Stimulated activated CD4-positive, alpha-beta T cell treated with anti-CD3 and anti-CD28 coated beads, Interleukin-1b, Interleukin-23, amount 100 ng/mL, for 48 hours (primary cell): ENCODE measurements around the gene RGS17.
A peak's percentile ranks its signal among the peaks of the same experiment; 100 is the strongest.
"Not testable (repeated sequence)": the region's sequence is repeated elsewhere in the genome, so short reads cannot be mapped to it uniquely, and the experiment has no call there.

ENCODE experiments used
- DNase-seq: peaks from one replicate; pipeline ENCODE4 v3.0.0-alpha.2; 2020

RGS17 gene

DNA sequence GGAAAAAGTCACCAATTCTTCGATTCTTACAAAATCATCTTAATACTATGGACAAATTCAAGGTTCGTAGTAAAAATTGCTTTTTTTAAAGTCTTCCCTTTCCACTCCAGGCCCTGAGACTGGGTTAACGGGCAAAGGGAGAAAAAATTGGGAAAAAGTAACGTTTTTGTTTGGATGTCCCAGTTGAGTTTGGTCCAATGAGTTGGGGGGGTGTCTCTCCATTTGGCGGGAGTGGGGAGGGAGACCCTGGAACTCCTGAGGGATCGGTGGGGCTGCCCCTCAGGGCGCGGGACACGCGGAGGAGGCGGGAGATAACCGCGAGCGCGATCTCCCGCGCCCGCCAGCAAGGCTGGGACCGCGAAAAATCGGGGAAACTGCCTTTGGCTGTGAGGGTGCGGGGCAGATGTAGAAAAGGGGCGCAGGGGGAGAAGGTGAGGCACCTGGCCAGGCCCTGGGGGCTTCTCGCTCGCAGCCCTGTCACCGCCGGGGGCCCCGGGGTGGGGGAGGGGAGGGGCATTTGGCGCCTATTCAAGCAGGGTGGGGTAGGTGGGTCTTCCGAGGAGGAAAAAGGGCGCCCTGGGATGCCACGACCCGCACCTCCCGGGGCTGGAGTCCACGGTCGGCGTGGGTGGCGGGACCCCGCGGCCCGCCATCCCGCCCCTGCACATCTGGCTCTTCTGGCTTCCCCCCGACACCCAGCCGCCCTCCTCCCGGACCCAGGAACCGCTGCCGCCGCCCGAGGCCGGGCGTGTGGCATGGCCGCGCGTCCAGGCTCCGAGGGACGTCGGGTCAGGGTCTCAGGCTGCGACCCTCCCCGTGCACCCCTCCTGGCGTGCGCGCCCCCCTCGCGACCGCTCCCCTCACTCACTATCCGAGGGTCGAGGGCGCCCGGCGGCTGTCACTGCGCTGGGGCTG lies 148.8 kb downstream of the RGS17 start:
- peak; percentile 32 for DNase-seq

DNA sequence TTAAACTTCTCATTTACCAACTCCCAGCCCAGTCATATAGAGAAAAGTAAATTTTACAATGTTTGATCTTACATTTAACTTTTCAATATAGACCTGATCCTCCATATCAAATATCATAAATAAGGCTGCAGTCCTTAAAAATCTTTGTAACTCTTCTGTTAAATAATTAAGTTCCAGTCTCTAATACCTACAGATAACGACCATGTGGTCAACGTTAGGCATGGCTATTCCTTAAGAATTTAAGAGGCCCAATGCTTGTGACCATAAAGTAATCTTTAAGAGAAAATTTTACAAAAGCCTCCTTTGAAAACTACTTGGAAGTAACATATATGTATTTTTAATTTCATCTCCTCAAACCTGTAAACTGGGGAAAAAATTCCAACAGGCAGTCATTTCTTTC lies 149.9 kb downstream of the RGS17 start:
- DNase-seq, result no peak

DNA sequence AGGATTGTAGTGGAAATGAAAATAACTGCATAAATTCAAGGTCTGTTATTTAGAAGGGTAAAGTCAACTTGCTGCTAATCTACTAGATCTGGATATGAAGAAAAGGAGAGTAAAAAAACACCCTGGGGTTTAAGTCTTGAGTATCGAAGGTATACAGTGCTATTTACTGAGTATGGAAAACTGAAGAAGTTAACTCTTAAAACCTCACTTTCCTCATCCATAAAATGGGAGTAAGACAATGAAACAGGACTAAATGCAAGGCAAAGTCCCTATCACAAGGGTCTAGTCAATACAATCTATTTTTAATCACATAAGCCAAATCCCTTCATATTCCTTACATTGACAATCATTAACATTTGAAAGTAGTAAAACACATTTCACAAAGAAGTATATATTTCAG lies 150.4 kb downstream of the RGS17 start:
- no peak for DNase-seq

DNA sequence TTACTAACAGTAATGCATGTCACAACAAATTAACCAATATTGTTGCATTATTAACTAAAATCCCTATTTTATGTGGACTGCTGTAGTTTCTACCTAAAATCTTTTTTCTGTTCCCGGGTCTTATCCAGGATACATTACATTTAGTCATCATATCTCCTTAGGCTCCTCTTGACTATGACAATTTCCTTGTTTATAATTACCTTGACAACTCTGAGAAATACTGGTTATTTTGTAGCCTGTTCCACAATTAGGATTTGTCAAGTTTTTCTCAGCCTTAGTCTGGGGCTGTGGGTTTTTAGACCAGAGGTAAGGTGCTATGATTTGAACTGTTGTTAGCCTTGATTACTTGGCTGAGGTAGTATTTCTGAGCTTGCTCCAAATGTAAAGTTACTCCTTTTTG lies 152.0 kb downstream of the RGS17 start:
- DNase-seq, result no peak

DNA sequence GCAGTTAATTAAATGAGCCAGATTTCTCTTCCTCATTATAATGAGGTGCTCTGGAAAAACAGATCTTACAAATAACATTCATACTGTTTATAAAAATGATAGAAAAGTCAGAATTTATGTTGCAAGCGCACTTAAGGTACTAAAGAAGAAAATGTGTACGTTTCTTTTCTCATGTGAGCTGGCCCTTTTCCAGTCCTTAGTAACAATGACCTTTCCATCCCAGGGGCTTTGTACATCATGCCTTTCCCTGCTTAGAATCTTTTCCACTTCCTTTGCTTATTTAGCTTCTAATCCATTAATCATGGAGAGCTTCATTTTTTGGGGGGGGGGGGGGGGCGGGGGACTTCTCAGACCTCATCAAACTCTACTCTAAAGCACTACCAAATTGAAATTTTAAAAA lies 153.0 kb downstream of the RGS17 start:
- no peak for DNase-seq

DNA sequence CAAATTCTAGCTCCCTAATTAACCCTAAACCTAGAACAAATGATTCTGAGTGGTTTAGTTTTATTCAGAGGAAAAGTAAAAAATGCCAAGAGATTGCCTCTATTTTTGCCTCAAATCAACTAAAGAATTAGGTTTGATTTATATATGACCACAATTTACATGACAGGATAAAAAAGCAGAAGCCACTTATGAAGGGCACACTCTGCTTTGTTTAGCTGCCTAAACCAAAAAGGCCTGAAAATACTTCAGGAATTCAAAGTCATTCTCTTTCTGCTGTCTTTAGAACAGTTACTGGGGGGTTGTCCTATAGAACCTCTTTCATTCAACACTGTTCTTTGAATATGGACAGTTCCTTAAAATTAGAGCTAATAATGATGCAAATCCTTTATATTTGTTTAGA lies 153.5 kb downstream of the RGS17 start:
- no peak for DNase-seq

DNA sequence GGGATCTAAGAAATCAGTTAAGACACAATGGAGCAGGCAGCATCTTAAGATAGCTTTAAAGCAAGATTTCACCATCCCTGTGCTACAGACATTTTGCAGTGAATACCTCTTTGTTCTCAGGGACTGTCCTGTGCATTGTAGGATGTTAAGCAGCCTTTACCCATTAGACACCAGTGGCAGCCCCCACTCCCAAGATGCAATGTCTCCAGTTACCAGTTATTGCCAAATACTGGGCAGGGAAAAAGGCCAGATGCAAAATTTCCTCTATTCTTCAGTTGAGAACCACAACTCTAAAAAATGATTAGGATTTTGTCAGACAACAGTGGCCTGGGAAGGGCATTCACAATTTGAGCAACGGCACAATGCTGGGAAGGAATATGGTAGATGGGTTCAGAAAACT lies 154.3 kb downstream of the RGS17 start:
- DNase-seq, result no peak

DNA sequence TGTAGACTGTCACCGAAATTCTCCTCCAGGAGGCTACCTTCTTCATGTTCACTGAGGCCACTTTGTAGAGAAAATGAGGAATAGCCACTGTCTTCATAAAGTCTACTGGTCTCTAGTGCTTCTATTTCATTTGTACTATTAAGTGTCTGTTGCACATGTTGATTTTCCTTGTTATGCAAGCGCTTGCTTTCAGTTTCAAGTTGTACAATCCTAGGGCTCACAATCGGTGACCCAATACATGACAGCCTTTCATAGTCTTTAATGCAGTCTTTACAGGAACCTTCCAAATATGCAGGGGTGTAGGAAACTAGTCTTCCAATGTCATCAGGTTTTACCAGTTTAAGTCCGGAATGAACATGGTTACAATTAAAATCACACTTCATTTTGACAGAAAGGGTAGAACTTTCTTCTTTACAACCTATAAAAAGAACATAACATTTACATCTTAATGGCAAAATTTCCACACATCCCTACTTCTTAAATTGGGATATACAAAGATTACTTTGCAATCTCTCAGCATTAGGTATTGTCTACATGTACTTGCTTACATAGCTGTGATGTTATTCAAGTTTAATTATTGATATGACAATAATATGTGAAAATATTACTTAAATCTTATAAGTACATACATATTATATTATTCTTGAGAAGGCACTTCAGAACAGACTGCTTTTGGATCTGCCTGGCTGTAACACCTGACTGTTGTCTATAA lies 155.7 kb downstream of the RGS17 start:
- no peak for DNase-seq

DNA sequence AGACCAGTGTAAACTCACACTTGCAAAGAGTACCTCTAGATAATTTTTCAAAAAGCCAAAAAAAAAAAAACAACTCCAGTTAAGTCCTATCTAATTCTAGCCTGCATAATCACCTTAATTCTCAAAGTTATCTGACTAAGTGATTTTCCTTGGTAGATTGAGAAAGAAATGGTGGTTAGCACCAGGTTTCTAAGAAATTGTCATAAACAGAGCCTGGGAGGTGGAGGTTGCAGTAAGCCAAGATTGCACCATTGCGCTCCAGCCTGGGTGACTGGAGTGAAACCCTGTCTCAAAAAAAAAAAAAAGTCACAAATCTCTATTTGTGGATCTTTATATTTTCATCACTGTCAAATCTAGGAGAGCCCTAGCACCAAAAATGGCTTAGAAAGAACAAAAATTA lies 157.2 kb downstream of the RGS17 start:
- no peak for DNase-seq

DNA sequence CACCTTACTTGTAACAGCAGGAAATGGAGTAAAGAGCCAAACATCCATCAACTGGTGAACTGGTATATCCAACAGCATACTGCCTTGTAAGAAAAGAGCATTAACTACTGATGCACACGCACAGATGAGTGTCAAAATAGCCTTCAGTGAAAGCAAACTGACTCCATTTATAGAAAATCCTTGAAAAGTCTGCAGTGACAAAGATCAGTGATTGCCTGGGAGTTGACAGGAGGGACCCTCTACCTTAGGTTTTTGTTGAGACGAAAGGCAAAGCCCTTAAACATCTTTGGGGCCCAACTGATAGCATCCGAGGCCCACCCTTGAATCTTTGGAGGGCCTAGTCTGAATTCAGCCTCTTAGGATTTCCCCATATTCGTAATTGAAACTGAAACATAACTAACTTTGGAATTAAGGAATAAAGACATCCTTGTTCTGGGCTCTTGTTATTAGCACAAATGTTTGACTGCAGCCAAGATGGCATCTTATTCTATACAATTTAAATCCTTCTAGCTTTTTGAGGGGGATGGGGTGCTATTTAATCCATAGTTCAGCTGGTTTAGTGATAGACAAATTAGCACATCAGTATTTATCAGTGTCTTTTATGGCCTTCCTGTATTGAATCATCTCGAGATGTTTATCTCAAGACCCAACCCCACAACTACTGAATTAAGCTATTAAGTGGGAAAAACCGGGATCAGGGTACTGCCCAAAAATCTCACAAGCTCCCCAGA lies 161.2 kb downstream of the RGS17 start:
- no peak for DNase-seq

DNA sequence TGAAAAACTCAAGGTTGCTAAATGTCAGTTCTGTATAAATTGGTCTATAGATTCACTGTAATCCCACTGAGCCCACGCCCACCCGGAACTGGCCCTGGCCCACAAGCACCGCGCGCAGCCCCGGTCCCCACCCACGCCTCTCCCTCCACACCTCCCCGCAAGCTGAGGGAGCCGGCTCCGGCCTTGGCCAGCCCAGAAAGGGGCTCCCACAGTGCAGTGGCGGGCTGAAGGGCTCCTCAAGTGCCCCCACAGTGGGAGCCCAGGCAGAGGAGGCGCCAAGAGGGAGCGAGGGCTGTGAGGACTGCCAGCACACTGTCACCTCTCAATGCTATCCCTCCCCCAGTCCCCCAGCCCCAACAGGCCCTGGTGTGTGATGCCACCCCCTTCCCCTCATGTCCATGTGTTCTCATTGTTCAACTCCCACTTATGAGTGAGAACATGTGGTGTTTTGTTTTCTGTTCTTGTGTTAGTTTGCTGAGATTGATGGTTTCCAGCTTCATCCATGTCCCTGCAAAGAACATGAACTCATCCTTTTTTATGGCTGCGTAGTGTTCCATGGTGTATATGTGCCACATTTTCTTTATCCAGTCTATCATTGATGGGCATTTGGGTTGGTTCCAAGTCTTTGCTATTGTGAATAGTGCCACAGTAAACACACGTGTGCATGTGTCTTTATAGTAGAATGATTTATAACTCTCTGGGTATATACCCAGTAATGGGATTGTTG lies 164.8 kb downstream of the RGS17 start:
- not testable (repeated sequence) for DNase-seq

DNA sequence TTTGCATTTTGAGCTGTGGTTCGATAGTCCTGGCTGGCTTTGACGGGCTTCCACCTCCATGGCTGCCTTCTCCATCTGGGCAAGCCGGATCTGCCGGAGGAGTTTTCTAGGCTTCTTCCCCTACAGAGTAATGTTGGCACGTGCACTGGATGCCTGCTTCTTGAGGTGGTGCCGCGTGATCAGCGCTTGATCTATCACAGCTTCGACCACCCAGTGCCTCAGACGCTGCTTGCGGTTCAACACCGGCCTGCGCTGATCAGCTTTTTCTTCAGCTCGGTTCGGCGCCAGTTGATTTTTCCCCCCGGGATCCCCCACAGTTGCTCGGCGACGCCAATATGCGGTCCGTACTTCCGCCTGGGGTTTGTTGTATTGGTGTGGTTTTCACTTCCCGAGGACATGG lies 171.7 kb downstream of the RGS17 start:
- DNase-seq, result no peak

DNA sequence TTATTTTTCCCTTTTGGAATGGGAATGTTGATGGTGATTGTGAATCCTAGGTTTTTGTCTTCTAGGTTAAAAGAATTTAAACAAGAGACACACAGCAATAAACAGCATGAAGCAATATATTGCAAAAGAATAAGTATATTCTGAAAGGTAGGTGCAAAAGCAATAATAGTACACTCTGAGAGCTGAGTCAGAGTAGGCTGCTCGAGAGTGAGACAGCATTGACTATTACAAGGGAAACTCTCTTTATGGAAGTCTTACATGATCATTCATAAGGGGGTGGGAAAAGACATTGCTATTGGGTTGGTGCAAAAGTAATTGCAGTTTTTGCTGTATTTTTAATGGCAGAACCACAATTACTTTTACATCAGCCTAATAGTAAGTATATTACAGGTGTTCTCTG lies 173.3 kb downstream of the RGS17 start:
- no peak for DNase-seq
